ENCODE results near the gene LRG1.

Gene LRG1

DNA sequence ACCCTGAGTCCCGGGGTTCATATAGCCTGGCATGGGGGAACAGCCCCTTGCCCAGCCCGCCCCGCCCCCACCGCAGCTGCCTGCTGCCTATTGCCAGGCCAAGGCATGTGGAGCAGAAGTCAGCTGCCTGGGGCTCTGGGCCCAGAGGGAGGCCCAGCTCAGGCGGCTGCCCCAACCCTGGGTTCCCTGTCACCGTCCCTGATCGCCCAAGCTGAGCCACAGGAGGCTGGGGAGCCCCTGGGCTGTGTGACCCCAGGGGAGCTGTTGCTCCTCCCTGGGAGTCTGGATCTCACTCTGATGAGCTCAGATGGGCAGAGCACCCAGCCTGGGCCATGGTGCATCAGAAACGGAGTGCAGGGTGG lies 22.9 kb downstream of the LRG1 start:
- Histone ChIP-seq H3K4me1 (peaks cover 0 to 16% (median 10%) of the 10 kb centered on the region in 4 donors), H3K27me3 (peaks cover 0 to 40% of the 10 kb centered on the region in 2 donors), H3K36me3 (no peaks in the 10 kb centered on the region), H3K9me3 (no peaks in the 10 kb centered on the region), H3K4me3 (no peak overlapping the region), H3K27ac (no peak overlapping the region)
- DNase-seq = no peak
- intact Hi-C loops (cut with DNase I; ENCODE audit: low total_unique reads) = no loop called here
- TF ChIP-seq, protein P1, sequence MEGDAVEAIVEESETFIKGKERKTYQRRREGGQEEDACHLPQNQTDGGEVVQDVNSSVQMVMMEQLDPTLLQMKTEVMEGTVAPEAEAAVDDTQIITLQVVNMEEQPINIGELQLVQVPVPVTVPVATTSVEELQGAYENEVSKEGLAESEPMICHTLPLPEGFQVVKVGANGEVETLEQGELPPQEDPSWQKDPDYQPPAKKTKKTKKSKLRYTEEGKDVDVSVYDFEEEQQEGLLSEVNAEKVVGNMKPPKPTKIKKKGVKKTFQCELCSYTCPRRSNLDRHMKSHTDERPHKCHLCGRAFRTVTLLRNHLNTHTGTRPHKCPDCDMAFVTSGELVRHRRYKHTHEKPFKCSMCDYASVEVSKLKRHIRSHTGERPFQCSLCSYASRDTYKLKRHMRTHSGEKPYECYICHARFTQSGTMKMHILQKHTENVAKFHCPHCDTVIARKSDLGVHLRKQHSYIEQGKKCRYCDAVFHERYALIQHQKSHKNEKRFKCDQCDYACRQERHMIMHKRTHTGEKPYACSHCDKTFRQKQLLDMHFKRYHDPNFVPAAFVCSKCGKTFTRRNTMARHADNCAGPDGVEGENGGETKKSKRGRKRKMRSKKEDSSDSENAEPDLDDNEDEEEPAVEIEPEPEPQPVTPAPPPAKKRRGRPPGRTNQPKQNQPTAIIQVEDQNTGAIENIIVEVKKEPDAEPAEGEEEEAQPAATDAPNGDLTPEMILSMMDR (IDR thresholded peaks at IDR 0.05) = no peak

DNA sequence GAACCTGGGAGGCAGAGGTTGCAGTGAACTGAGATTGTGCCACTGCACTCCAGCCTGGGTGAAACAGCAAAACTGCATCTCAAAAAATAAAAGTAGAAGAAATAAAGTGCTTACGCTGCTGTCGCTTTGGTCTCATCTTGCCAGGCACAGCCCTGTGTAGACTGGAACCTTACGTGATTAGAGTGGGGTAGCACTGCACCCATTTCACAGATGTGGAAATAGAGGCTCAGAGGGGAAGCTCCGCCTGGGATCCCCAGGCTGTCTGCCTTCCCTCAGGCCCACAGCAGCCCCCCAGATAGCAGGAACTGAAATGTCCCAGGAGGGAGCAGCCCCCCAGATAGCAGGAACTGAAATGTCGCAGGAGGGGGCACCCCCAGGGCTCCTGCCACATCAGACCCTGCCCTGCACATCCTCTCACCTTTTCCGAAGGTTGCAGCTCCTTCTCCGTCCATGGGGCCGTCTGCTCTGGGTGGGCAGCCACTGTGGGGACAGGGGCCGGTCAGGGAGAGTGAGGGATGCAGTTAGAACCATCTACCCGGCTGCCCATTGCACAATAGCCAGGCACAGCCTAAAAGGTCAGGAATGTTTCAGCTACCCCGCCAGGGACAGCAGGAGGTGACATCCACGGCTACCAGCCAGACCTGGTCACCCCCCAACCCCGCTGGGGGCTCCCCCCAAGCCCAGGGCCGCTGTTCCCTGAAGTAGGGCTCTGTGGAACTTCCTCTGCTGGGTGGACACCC lies 23.5 kb downstream of the LRG1 start:
- intact Hi-C loops (cut with DNase I; ENCODE audit: low total_unique reads) = no loop called here
- TF ChIP-seq, protein P1 (IDR thresholded peaks at IDR 0.05) = no peak
- H3K4me3 ChIP-seq = no peak overlapping the region
- H3K27me3 ChIP-seq = peaks cover 0 to 40% of the 10 kb centered on the region in 2 donors
- no peaks in the 10 kb centered on the region for H3K9me3 ChIP-seq
- no peak for DNase-seq
- H3K27ac ChIP-seq = no peak overlapping the region
- peaks cover 0 to 16% (median 10%) of the 10 kb centered on the region in 4 donors for H3K4me1 ChIP-seq
- H3K36me3 ChIP-seq = no peaks in the 10 kb centered on the region

DNA sequence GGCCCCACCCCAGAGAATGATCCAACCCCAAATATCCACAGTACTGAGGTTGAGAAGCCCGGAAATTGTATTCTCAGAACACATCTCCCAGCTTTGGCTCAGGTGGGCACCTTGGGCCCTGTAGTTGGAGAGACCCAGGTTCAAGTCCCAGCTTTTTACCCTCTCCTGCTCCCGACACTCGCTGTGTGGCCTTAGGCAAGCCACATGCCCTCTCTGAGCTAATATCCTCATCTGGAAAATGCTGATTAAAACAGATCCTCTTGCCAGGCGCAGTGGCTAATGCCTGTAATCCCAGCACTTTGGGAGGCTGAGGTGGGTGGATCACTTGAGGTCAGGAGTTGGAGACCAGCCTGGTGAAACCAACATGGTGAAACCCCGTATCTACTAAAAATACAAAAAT lies 24.1 kb downstream of the LRG1 start:
- H3K36me3 ChIP-seq = no peaks in the 10 kb centered on the region
- H3K27me3 ChIP-seq = peaks cover 0 to 40% of the 10 kb centered on the region in 2 donors
- H3K4me3 ChIP-seq = no peak overlapping the region
- H3K4me1 ChIP-seq = peaks cover 0 to 16% (median 10%) of the 10 kb centered on the region in 4 donors
- H3K27ac ChIP-seq = no peak overlapping the region
- intact Hi-C loops (cut with DNase I; ENCODE audit: low total_unique reads) = no loop called here
- no peaks in the 10 kb centered on the region for H3K9me3 ChIP-seq
- DNase-seq = no peak
- TF ChIP-seq, protein P1 (IDR thresholded peaks at IDR 0.05) = no peak

DNA sequence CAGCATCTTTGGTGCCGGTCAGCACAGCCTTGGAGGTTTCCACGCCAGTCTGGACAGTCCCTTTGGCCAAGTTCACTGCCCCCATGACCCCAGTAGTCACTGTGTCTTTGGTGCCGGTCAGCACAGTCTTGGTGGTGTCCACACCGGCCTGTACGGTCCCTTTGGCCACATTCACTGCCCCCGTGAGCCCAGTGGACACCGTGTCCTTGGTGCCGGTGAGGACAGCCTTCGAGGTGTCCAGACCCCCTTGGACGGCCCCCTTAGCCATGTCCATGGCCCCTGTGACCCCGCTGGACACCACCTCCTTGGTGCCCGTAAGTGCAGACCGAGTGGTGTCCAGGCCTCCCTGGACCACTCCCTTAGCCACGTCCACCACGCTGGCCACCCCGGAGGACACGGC lies 26.6 kb downstream of the LRG1 start:
- H3K27ac ChIP-seq = no peak overlapping the region
- no peak overlapping the region for H3K4me3 ChIP-seq
- DNase-seq = no peak
- intact Hi-C loops (cut with DNase I; ENCODE audit: low total_unique reads) = no loop called here
- H3K27me3 ChIP-seq = peaks cover 0 to 27% of the 10 kb centered on the region in 2 donors
- H3K4me1 ChIP-seq = peaks cover 0 to 5% (median 2%) of the 10 kb centered on the region in 4 donors
- H3K36me3 ChIP-seq = no peaks in the 10 kb centered on the region
- H3K9me3 ChIP-seq = no peaks in the 10 kb centered on the region
- TF ChIP-seq, protein P1 (IDR thresholded peaks at IDR 0.05) = no peak

DNA sequence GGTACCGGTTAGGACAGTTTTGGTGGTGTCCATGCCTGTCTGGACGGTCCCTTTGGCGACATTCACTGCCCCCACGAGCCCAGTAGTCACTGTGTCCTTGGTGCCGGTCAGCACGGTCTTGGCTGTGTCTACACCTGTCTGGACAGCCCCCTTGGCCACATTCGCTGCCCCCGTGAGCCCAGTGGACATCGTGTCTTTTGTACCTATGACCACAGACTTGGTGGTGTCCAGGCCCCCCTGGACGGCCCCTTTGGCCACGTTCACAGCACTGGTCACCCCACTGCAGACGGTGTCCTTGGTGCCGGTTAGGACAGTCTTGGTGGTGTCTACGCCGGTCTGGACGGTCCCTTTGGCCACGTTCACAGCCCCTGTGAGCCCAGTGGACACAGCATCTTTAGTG lies 27.8 kb downstream of the LRG1 start:
- Histone ChIP-seq H3K9me3 (no peaks in the 10 kb centered on the region), H3K4me1 (no peaks in the 10 kb centered on the region), H3K27ac (no peak overlapping the region), H3K27me3 (peaks cover 0 to 15% of the 10 kb centered on the region in 2 donors), H3K36me3 (no peaks in the 10 kb centered on the region), H3K4me3 (no peak overlapping the region)
- intact Hi-C loops (cut with DNase I; ENCODE audit: low total_unique reads) = no loop called here
- TF ChIP-seq, protein P1 (IDR thresholded peaks at IDR 0.05) = no peak
- DNase-seq = no peak

Data from tibial artery (tissue), 4 donors.